ENCODE data around the gene NFATC2. TPM values are rescaled to one million over a fixed set of nuclear protein-coding genes. Genes with fewer than 3 reads are reported as not detected.

The NFATC2 gene
- total RNA-seq, 1 experiment from 2014 or later: 5.0 TPM

DNA sequence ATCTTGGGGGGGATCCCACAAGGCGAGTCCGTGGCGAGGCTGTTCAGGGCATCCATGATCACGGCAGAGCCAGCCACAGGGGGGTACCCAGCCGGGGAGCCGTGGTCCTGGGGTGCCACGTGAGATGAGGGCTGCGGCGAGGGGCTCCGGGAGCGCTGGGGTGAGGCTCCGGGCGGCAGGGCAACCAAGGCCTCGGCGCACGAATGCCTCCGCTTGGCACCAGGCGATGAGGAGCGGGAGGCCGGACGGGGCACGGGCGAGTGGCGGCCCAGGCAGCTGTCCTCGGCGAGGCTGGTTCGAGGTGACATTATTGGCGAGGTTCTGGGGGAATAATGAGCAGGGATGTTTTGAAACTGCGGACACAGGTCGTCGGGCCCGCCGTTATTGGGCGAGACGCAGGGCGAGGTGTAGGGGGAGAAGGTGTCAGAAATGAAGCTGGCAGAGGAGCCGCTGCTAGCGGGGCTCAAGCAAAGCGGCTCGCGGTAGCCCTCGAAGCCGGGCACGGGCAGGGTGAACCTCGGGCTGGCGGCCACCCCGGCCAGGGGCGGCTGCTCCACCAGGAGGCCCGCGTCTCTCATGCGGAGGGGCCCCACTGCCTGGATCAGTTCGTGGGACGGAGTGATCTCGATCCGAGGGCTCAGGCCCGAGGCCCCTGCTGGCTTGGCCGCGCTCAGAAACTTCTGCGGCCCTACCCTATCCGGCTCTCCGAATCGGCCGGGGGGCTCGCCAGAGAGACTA is 19.1 kb downstream of the NFATC2 start:
- ChIA-PET POLR2A (no interaction called here), CTCF (no interaction called here), RAD21 (ENCODE audit: low non-redundant PET in 1 of 2, low total read pairs in 2 of 2, uncharacterized antibody in 2 of 2, unreplicated experiment in 2 of 2) (no interaction called here)
- Histone ChIP-seq H3K4me1 (ENCODE audit: control insufficient read depth in 1 of 2, insufficient read depth in 2 of 2, low read length in 2 of 2) (no peaks in the 10 kb centered on the region), H3K79me2 (ENCODE audit: insufficient read depth, low read length) (no peaks in the 10 kb centered on the region), H2AFZ (ENCODE audit: low read depth, low read length, poor library complexity, severe bottlenecking) (no peak overlapping the region), H3K27me3 (ENCODE audit: insufficient read depth, low read length) (no peaks in the 10 kb centered on the region), H3K4me2 (ENCODE audit: low read length) (no peak overlapping the region), H3K9me2 (ENCODE audit: insufficient read depth) (no peaks in the 10 kb centered on the region), H3K27ac (ENCODE audit: low read depth, low read length) (no peak overlapping the region), H3K36me3 (ENCODE audit: control insufficient read depth in 1 of 2, insufficient read depth in 2 of 2, low read length in 2 of 2) (no peaks in the 10 kb centered on the region), H3K4me3 (replicated peaks in 1 of 2; ENCODE audit: low read depth in 1 of 2, low read length in 2 of 2) (no peak overlapping the region), H3K9ac (ENCODE audit: low read length) (no peak overlapping the region), H3K9me3 (ENCODE audit: control insufficient read depth in 1 of 2, insufficient read depth in 1 of 2, low read depth in 1 of 2, low read length in 2 of 2) (no peaks in the 10 kb centered on the region), H4K20me1 (ENCODE audit: insufficient read depth) (no peaks in the 10 kb centered on the region)
- intact Hi-C loops (cut with micrococcal nuclease): no loop called here
- TF ChIP-seq YY1 (IDR thresholded peaks at IDR 0.05; ENCODE audit: extremely low read depth, insufficient replicate concordance, low read depth, low read length) (no peak), ZNF274 (IDR thresholded peaks at IDR 0.05; ENCODE audit: low read depth, low read length) (no peak), EGR1 (IDR thresholded peaks at IDR 0.05; ENCODE audit: low read depth) (no peak), FOSL1 (IDR thresholded peaks at IDR 0.05; ENCODE audit: low read depth) (no peak), ZFX (IDR thresholded peaks at IDR 0.05) (no peak), ELF1 (IDR thresholded peaks at IDR 0.05; ENCODE audit: borderline replicate concordance, low read depth) (no peak)
- TF ChIP-seq, protein P1, sequence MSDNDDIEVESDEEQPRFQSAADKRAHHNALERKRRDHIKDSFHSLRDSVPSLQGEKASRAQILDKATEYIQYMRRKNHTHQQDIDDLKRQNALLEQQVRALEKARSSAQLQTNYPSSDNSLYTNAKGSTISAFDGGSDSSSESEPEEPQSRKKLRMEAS (IDR thresholded peaks at IDR 0.05): no peak
- ATAC-seq (no peak), DNase-seq (ENCODE audit: low read depth, low spot score) (no peak)
- no TSS peak for BruUV-seq (replicated peaks)

- Histone ChIP-seq H3K9ac (ENCODE audit: low read length) (no peak overlapping the region), H3K36me3 (ENCODE audit: control insufficient read depth in 1 of 2, insufficient read depth in 2 of 2, low read length in 2 of 2) (no peaks in the 10 kb centered on the region), H3K27ac (ENCODE audit: low read depth, low read length) (no peak overlapping the region), H3K9me2 (ENCODE audit: insufficient read depth) (no peaks in the 10 kb centered on the region), H3K27me3 (ENCODE audit: insufficient read depth, low read length) (no peaks in the 10 kb centered on the region), H4K20me1 (ENCODE audit: insufficient read depth) (no peaks in the 10 kb centered on the region), H3K4me2 (ENCODE audit: low read length) (no peak overlapping the region), H3K9me3 (ENCODE audit: control insufficient read depth in 1 of 2, insufficient read depth in 1 of 2, low read depth in 1 of 2, low read length in 2 of 2) (no peaks in the 10 kb centered on the region), H3K4me1 (ENCODE audit: control insufficient read depth in 1 of 2, insufficient read depth in 2 of 2, low read length in 2 of 2) (no peaks in the 10 kb centered on the region), H3K4me3 (replicated peaks in 1 of 2; ENCODE audit: low read depth in 1 of 2, low read length in 2 of 2) (no peak overlapping the region), H3K79me2 (ENCODE audit: insufficient read depth, low read length) (no peaks in the 10 kb centered on the region), H2AFZ (ENCODE audit: low read depth, low read length, poor library complexity, severe bottlenecking) (no peak overlapping the region)
- ATAC-seq (no peak), DNase-seq (ENCODE audit: low read depth, low spot score) (no peak)
- intact Hi-C loops (cut with micrococcal nuclease): no loop called here
- TF ChIP-seq REST (IDR thresholded peaks at IDR 0.05; ENCODE audit: low read depth): no peak
- ChIA-PET POLR2A (no interaction called here), CTCF (no interaction called here), RAD21 (ENCODE audit: low non-redundant PET in 1 of 2, low total read pairs in 2 of 2, uncharacterized antibody in 2 of 2, unreplicated experiment in 2 of 2) (no interaction called here)
- no TSS peak for BruUV-seq (replicated peaks)
Measured at GRCh38 chr20:51522207-51522606, 20.3 kb downstream of the NFATC2 start.

Measured in HCT116 (cell line).